GM18499 (cell line): Measurements from ENCODE around the gene SFXN1.
"Not testable (repeated sequence)": the region's sequence is repeated elsewhere in the genome, so short reads cannot be mapped to it uniquely, and the experiment has no call there.

Experiments used
- ATAC-seq: cut with Tn5 transposase; IDR thresholded peaks from one replicate; pipeline ENCODE4 v1.9.1; 2021; ENCODE audit warnings: moderate number of reproducible peaks; ENCODE audit not compliant: insufficient read depth, unreplicated experiment

SFXN1 gene

DNA sequence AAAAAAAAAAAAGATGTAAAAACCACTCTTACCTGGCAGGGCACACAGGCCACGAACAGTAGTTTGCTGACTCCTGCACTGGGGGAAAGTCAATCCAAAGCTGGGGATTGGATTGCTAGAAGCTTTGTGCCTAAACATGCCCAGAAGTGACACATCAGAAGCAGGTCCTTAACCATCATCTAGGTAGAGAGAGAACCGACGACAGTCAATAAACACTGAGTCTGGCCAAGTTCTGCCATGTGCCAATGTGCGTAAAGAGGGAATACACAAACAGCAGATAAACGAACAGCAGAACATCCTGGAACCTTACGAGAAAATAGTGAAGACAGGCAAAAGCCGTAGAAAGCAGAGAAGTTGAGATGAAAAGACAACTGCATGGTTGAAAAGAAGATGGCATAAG is 14.9 kb downstream of the SFXN1 start:
- ATAC-seq = no peak

DNA sequence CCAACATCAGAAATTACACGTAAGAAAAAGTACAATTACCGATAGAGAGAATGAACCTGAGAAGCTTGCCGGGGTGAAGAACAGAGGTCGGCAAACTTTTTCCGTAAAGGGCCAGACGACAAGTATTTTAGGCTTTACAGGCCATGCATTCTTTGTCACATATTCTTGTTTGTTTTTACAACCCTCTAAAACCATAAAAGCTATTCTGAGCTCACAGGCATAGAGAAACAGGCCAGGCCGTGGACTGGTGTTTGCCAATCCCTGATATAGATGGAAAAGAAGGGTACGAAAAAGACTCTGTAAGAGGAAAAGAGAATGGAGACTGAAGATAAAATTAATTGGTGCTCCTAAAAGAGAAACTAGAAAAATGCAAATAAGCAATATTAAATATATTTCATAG is 15.4 kb downstream of the SFXN1 start:
- ATAC-seq = no peak

DNA sequence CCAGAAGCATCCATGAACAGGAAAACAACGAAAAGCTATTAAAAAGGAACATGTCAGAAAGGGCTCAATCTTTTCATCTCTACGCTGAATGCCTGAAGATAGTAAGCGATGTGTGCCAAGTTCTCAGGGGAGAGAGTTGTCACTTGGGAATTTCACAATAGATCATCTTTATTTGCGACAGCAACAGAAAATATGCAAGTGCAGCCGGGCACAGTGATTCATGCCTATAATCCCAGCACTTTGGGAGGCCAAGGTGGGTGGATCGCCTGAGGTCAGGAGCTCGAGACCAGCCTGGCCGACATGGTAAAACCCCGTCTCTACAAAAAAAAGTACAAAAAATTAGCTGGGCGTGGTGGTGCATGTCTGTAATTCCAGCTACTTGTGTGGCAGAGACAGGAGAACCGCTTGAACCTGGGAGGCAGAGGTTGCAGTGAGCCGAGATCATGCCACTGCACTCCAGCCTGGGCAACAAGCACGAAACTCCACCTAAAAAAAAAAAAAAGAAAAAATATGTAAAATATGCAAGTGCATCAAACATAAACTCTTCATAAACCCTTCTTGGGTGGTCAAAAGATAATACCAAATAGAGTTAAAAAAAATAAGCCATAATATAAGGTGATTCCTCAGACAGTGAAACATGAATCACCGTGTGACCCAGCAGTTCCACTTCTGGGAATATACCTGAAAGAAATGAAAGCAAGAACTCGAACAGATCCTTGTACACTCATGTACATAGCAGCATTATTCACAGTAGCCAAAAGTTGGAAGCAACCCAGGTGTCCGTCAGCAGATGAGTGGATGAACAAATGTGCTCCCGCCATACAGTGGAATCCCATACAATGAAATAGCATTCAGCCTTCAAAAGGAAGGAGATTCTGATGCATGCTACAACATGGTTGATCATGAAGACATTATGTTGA is 16.2 kb downstream of the SFXN1 start:
- no peak for ATAC-seq

DNA sequence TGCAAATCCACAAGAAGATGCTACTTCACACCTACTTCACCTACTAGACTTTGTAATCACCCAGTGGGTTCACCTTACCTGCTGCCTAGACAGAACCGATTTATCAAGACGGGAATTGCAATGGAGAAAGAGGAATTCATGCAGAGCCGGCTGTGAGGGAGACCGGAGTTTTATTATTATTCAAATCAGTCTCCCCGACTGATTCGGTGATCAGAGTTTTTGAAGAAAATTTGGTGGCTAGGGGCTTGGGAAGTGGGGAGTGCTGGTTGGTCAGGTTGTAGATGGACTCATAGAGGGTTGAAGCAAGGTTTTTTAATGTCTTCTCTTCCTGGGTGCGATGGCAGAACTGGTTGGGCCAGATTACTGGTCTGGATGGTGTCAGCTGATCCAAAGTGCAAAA is 23.4 kb downstream of the SFXN1 start:
- ATAC-seq = no peak

DNA sequence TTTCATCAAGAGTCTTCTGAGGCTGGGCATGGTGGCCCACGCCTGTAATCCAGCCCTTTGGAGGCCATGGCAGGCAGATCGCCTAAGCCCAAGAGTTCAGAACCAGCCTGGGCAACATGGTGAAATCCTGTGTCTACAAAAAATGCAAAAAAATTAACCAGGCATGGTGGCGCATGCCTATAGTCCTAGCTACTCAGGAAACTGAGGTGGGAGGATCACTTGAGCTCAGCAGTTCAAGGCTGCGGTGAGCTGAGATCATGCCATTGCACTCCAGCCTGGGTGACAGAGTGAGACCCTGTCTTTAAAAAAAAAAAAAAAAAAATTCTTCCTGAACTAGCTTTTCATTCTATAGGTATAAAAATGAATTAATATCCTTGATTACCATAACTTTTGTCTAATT is 29.3 kb downstream of the SFXN1 start:
- not testable (repeated sequence) for ATAC-seq

DNA sequence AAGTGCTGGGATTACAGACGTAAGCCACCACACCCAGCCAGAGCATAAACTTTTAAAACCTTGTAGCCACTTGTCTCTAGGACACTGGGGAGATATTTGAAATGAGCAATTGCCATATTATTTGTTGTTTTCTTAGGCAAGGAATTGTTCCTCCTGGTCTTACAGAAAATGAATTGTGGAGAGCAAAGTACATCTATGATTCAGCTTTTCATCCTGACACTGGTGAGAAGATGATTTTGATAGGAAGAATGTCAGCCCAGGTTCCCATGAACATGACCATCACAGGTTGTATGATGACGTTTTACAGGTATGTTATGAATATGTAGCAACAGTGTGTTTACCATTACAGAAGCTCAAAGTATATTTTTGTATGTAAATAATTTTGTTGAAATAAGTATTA is 30.5 kb downstream of the SFXN1 start:
- no peak for ATAC-seq

DNA sequence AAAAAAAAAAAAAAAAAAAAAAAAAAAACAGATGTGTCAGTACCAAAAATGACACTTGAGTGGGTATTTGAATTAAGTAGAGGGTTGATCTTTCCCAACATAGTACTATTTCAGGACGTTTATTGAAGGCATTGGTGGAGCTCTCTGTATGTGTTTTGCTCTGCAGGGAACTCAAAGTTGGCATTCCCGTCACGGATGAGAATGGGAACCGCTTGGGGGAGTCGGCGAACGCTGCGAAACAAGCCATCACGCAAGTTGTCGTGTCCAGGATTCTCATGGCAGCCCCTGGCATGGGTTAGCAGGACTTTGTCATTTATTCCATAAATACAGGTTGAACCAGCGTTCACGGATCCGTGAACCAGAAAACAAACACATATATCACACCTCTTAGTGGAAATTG is 34.9 kb downstream of the SFXN1 start:
- ATAC-seq = no peak

DNA sequence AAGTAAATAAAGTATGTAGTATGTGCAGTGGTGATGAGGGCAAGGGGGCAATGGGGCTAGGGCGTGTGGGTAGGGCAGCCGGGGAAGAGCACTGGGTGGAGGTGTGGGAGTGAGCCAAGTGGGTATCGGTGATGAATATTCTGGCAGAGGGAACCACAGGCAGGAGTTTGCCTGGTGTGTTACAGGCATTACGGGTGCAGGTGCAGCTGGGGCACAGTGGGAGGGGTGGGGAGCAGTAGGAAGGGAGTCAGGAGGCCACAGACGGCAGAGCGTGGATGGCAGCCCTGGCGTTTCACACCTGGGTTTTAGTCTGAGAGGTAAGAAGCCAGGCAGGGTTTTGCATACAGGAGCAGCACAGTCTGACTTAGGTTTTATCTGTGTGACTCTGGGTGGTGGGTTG is 35.4 kb downstream of the SFXN1 start:
- no peak for ATAC-seq

DNA sequence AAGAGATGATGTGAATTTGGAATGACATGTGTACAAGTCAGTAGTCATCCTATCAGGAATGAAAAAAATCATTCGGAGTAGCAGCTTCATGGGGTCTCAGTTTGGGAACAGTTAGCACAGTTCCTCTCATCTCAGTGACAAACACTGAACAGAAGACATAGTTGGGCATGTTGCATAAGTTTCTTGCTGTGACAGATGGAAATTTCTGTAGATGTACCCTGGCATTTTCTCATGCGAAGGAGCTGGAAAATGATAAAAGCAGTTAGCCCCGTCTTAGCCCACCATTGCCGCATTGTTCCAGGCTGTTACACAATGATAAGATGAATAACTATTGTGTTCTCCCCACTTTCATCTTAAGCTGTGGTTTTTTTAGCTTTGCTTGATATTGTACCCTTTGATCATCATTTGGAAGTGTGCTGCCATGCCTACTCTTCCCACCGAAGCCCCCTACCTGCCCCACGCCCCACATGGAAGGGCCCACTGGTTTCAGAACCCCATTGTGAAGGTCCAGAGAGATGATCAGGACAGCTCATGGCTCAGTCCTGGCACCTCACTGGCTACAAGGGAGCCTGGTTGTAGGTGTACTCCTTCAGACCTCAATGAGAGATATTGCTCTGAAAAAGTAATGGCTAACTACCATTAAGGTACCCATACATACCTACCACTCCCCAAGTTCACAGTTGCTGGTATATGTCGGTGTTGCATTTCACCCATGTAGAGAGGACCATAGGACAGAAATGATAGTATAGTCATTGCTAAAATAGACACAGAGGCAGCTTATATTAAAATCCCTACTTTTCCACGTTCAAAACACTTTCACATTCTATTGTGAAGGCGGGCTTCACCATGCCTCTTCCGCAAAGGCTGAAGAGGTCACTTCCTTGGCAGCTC is 38.8 kb downstream of the SFXN1 start:
- ATAC-seq = no peak

DNA sequence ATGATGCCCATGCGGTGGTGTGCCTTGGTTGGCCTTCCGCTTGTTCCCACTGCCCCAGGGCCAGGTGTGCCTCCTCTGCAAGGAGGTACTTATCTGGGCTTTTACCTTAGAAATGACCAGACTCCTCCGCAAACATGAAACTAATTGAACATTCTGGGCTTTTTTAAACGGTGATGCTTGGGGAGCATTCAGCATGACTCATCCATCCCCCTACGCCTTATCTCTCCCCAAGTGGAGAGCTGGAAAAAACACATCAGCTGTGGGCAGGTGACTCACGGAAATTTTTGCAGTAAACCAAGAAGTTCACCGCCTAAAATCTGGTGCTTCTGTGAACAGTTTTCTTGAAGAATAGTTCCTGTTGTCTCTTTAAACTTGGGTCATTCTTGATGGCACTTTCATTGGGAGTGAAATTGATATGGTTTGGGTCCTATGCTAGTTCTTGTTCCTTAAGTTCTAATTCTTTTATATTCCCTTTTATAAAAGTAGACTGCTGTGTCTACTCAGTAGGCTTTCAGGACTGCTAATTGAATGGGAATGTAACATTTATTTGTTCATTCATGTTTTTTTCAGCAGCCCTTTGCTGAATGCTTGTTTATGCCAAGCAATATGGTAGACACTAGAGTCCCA is 39.6 kb downstream of the SFXN1 start:
- ATAC-seq = no peak

DNA sequence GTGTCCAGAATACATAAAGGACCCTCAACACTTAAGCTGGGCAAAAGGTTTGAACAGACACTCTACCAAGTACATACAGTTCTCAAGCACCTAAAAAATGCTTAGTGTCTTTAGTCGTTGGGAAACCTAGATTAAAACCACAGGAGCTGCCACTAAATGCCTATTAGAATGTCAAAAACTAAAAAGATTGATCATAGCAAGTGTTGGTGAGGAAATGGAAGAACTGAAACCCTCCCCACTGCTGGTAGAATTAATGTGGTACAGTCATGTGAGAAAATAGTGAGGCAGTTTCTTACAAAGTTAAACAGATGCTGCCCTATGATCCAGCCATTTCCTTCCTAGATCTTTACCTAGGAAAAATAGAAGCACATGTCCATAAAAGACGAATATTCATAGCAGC is 40.6 kb downstream of the SFXN1 start:
- no peak for ATAC-seq

DNA sequence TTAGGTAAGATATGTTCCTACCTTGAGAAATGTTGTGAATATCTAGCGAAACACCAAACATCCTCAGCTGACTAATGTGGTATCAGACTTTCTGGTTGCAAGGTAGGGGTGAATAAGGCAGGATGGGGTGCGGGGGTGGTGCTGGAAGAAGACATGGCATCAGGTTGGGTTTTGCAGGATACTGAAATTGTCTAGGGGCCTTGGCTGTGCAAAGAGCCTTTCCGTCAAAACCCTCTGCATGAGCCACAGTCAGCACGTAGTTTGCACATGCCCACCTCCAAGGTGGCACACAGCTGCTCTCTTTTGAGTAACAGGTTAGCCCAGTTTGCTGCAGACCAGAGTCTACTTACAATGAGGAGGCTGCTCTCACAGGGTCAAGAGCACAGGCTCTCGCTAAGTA is 42.0 kb downstream of the SFXN1 start:
- no peak for ATAC-seq

DNA sequence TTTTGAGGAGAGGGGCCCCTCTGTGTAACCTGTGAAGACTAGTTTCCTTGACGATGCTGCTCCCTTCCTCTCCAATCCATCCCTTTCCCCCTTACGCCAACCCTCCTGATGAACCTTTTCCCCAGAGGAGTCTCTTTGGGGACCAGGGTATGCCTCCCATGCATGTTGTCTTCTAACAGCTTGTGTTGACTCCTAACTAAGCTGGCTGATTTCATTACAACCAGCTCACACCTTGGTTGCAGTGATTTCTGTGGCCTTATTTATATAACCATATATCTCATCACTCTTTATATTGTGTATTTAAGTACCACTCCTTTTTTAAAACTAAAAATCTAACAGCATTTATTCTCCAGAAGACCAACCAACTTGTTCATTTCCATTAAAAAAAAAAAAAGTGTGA is 42.5 kb downstream of the SFXN1 start:
- no peak for ATAC-seq

DNA sequence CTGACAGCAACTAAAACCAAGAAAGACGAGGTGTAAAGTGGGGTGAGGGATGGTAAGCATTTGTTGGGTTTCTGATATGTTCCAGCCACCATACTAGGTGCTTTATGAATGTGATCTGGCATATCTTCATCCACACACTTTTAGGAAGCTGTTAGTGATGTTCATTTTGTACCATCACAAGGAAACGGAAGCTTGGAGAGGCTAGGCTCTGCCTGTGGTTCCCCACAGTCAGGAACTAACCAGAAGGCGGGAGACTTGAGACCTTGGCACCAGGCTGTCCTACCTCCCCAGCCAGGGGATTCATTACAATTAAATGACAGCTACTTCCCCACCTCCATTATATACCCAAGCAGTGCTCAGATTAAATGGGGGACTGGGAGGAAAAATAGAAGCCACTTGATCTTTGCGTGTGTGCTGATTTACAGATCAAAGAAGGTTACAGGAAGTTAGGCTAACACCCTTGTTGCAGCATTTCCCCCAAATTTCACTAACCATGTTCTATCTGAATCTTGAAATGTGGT is 43.0 kb downstream of the SFXN1 start:
- ATAC-seq = no peak

DNA sequence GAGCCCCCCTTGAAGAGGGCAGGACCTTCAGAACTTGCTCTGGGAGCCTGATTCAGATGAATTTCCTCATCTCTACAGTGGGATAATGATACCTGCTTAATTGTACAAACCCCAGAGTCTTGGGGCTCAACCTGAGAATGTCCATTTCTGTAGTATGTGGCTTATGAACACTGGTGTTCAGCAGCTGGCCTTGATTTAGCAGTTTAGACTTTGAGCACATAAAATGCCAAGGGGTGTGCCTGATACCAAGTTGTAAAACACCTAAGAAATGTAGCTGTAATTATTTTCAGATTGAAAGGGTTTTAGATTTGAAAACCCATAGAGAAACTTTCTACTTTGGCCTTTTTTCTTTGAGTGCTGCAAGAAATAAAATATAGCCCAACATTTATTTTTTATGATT is 44.9 kb downstream of the SFXN1 start:
- no peak for ATAC-seq

DNA sequence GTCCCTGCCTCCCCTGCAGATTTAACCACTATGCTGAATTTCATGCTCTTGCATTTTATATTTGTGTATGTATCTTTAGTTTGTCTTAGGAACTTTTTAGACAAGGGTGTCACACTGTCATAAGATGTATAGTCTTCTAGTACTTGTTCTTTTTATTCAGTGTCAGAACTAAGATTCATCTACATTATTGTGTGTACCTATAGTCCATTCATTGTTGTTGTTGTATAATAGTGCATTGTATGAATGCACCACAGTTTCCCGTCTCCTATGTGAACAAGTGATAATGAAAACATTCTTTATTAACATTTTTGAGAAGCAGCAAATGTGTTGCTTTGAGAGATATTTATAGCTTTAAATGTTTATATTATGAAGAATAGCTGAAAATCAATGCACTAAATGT is 45.9 kb downstream of the SFXN1 start:
- no peak for ATAC-seq

DNA sequence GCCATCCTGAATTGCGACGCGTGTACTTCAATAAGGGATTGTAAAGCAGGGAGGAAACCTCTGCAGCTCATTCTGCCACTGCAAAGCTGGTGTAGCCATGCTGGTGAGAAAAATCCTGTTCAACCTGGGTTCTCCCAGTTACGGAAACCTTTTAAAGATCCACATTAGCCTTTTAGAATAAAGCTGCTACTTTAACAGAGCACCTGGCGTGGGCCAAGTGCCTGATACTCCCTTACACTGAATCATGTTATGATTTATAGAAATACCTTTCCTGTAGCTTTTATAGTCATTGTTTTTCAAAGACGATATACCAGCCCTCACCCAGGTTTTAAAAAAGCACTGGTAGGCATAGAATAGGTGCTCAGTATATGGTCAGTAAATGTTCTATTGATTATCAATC is 48.3 kb downstream of the SFXN1 start:
- ATAC-seq = no peak

DNA sequence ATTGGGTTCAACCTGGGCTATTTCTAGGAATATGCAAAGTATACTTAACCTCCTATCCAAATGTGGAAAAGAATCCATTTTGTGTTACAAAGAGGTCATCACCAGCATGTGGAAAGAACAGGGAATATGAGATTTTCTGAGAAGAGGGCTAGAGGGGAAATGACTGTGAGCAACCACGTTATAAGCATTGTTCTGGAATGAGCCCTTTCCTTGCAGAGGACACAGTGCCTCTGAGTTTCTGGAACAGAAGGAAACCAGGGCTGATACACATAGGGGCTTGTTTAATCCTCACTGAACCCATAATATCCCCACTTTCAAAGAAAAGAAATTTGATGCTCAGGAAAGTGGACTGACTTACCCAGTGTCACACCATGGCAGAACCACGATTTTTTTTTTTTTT is 53.0 kb downstream of the SFXN1 start:
- no peak for ATAC-seq

DNA sequence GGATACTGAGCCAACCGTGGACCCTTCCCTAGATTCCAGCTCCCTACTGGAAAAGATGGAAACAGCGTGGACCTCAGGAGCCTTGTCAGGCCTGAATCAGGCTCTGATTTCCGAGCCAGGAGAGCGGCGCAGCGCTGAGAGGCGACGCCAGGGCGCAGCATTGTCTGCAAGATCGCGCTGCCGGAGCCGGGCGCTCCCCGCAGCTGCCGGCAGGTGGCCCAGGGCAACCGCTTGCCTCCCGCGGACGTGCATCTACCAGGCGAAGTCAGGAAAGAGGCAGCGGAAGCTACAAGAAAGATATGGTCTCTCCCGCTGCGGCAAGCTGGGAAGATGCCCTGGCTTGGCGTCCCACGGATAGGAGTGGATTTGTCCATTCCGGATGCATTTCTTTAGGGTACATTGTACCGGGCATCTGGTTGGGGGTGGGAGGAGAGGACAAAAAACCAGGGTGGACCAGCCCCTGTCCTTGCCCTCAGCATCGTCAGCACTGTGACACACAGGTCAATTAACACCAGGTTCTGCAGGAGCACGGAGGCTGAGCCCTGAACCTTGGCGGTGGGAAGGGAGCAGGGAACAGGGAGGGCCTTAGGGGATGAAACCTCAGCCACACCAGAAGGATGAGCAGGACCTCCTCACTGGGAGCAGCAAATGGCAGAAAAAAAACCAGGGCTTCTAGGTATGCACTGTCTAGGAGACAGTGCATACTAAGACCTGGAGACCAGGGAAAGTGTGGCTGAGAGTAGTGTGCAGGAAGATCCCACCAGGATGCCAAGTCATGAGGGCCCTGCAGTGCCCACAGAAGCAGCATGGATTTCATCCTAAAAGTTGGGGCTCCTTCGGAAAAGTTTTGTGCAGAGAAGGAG is 55.9 kb downstream of the SFXN1 start:
- peak; percentile 50 for ATAC-seq

DNA sequence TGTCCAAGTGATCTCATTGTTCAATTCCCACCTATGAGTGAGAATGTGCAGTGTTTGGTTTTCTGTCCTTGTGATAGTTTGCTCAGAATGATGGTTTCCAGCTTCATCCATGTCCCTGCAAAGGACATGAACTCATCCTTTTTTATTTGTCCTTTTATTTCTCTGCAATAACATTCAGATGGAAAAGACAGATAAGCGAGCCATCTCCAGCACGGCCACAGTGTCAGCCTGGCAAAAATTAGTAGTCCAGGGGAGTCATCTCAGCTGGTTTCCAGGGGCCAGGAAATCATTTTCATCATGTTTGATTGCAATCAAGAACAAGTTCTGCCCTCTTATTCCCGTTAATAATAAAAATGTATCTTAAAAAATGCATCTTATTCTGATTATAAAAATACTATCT is 57.0 kb downstream of the SFXN1 start:
- not testable (repeated sequence) for ATAC-seq
